ENCODE measurements around the gene GRIFIN.

Gene GRIFIN

DNA sequence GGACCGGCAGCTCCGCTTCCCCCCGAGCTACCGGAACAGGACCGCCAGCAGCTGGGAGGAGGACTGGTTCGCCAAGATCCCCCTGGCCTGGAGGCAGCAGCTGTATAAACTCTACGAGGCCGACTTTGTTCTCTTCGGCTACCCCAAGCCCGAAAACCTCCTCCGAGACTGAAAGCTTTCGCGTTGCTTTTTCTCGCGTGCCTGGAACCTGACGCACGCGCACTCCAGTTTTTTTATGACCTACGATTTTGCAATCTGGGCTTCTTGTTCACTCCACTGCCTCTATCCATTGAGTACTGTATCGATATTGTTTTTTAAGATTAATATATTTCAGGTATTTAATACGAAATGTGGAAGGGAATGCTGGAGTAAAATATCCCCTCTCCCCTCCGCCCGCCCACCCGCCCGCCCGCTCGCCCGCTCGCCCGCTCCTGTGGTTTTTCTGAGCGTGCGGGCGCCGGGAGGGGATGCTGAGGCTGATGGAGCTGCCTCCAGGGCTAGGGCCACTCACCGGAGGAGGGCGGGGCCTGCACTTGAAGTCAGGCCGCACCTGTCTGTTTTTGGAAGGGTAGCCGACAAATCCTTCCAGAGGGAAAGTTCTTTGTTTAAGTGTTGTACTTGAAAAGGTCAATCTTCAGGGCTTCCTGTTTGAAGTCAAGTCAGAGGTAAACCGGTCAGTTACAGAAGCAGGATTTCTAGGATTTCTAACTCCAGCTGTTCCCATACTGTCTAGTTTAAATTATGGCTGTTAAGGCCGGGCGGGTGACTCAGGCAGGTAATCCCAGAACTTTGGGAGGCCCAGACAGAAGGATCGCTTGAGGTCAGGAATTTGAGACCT is 42.3 kb downstream of the GRIFIN start:
- no peak for DNase-seq (ENCODE audit: low read depth in 2 of 2)

- no peak for DNase-seq (ENCODE audit: low read depth in 2 of 2)
Measured at GRCh38 chr7:2432910-2433712, 43.1 kb downstream of the GRIFIN start.

DNA sequence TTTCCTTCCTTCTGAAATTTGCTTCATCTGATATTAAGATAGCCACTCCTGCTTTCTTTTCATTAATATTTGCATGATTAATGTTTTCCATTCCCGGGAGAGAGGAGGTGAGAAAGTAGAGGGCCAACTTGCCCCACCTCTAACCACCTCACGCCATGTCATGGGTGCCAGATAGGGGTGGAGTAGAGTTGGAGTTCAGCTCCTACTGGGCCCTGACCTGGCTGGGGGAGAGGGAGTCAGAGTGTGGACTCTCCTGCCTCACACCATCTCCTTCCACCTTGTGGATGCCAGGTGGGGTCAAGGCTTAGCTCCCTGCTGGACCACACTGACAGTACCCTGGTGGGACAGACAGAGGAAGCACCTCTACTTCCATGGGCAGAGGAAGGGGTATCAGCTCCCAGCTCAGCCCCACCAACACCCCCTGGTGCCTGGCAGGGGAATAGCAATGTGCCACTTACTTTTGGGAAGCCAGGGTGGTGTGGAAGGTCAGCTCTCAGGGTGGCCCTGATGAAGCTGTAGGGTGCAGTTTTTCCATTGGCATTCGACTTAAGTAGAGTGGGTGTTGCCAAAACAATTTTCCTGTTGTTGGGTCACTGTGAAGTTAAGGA is 44.8 kb downstream of the GRIFIN start:
- DNase-seq (ENCODE audit: low read depth in 2 of 2): peak in 1 of 2 donors; percentile 32

GRCh38 chr7:2425749-2426148 is 50.4 kb downstream of the GRIFIN start:
- DNase-seq (ENCODE audit: low read depth in 2 of 2): no peak
